KBM-7 (cell line): ENCODE results near the gene FOXD4.
A peak's percentile ranks its signal among the peaks of the same experiment; 100 is the strongest.
"Not testable (repeated sequence)": the region's sequence is repeated elsewhere in the genome, so short reads cannot be mapped to it uniquely, and the experiment has no call there.

Experiments used
- DNase-seq: peaks from one replicate; pipeline ENCODE4 v3.0.0-alpha.2; 2015
- in situ Hi-C: fragments of 300-500 bp; cut with MboI; formaldehyde crosslinking; loops from 2 replicates; pipeline ENCODE4 v1.14.3; 2020; ENCODE audit warnings: low sequenced_read_pairs, low pct_unique_long_range_greater_than_20kb, mixed read lengths

Gene FOXD4

DNA sequence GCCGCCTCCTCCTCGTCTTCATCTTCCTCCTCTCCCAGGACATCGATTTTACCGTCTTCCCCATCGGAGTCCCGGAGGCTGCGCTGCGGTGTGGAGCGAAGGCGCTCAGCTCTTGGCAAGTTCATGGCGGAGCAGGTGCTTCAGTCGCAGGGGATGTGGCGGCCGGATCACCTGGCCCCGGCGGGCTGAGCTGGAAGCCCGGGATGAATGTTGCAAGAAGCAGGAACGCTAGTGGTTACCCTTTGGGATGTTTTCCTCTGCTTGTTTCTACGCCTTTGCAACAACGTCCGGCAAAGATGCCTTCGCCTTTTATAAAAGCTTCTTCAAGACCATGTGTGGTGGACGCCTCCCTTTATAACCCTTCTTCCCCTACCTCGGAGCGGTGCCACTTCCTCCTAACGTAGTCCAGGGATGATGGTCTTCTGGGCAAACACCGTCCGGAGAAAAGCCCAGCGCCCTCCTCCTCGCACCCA, at the start of gene FOXD4:
Gene FOXD4 (minus strand): TSS at position 423 of the 473 bp plus-strand sequence. CDS start 298 bp downstream, at position 125.
- in situ Hi-C loops, DNase-seq: not testable (repeated sequence)

- in situ Hi-C loops, DNase-seq: not testable (repeated sequence)
Observed at GRCh38 chr9:159871-160270, 41.7 kb upstream of the FOXD4 start.

- in situ Hi-C loops, DNase-seq: not testable (repeated sequence)
Observed at GRCh38 chr9:151173-151572, 33.0 kb upstream of the FOXD4 start.

GRCh38 chr9:139880-140279, 21.7 kb upstream of the FOXD4 start:
- DNase-seq, in situ Hi-C loops: not testable (repeated sequence)

DNA sequence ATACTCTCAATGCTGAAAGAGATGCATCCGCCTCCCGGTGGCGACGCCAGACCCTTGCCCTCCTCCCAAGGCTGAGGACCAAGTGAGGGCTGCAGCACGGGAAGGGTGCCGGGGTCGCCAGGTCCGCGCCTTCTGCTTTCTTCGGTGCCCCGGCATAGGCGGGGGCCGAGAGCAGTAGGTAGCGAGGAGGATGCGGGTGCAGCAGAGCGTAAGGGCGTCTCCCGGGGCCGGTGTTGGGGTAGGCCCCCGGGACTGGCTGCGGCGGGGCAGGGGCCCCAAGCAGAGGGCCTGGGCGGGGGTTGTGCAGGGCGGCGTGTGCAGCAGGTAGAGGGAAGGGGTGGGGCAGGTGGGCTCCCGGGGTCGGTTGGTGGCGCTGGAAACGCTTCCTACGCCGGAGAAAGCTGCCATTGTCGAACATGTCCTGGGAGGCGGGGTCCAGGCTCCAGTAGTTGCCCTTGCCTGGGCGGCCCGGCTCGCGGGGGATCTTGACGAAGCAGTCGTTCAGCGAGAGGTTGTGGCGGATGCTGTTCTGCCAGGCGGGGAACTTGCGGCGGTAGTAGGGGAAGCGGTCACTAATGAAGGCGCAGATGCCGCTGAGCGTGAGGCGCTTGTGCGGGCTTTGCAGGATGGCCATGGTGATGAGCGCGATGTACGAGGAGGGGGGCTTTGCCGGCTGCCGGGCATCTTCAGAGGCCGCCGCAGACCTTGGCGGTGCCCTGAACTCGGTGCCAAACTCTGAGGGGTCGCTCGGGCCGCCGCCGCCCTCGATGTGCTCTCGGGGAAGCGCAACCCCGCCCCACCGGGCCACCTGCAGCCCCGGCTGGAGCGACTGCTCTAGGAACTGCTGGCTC, 848 bp downstream of the FOXD4 start:
- DNase-seq, in situ Hi-C loops: not testable (repeated sequence)

- in situ Hi-C loops, result not testable (repeated sequence)
Observed at GRCh38 chr9:116239-117077, 1.8 kb downstream of the FOXD4 start.

GRCh38 chr9:115118-115451, 3.1 kb downstream of the FOXD4 start:
- DNase-seq, in situ Hi-C loops: not testable (repeated sequence)

More at GRCh38 chr9:116239-117077, 1.8 kb downstream of the FOXD4 start:
- not testable (repeated sequence) for DNase-seq

DNA sequence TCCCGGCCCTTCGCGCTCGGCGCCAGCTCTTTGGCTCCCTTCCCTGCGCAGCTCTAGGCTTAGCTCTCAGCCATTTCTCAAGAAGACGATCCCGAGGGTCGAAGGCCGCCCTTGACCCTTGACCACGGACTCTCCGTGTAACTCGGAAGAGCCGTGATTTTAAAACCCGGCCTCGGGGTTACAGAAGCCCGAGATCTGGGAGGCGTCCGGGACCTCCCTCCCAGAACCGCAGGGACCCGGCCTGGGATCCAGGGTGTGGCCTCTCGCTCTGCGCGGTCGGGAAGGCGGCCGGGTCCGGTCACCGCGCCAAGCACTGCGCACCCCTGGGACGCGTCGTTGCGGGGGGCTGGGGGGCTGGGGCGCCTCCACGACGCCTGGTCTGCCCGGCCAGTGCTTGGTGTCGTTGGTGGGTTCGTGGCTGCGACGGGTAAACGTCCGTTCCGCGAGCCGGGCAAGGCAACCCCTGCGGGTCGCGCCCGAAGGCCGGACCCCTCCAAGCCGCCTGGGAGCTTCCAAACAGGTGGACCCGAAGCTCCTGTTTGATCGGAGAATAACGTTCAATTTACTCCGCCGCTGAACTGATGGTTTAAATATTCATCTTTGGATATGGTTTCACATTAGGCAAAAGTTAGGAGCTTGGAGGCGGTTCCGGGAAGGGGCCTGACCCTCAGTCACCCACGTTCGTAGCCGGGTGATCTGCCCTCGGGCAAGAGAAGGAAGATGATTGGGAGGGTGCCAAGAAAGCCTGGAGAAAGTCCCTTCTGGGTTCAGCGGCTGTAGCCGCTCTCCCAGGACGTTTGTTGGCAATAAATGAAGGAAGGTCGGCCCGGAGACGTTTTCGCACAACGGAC, 3.7 kb downstream of the FOXD4 start:
- in situ Hi-C loops, result not testable (repeated sequence)
- DNase-seq, result peak; percentile 29

- in situ Hi-C loops, result not testable (repeated sequence)
Observed at GRCh38 chr9:113468-114266, 4.5 kb downstream of the FOXD4 start.

GRCh38 chr9:112589-113467, 5.4 kb downstream of the FOXD4 start:
- peak; percentile 51 for DNase-seq
- in situ Hi-C loops, result not testable (repeated sequence)

More at GRCh38 chr9:113468-114266, 4.5 kb downstream of the FOXD4 start:
- DNase-seq, result peak; percentile 84

GRCh38 chr9:110672-111071, 7.5 kb downstream of the FOXD4 start:
- DNase-seq, in situ Hi-C loops: not testable (repeated sequence)

DNA sequence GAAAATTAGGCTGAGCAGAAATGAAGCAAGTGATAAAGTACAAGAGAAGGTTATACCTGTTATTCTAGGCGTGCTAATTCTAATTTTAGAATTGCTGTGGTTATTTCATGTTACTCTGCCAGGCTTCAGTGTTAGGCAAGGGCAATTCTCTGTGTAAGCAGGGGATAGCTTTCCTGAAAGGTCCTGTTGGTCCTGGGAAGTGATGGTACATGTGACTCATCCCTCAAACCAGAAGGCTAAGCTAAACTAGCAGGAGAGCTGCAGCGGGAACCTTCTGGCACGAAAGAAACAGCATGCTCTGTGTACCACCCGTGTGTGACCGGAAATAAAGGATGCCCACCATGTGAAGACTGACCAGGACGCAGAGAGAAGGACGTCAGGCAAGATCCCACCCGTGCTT, 8.7 kb downstream of the FOXD4 start:
- DNase-seq, in situ Hi-C loops: not testable (repeated sequence)

DNA sequence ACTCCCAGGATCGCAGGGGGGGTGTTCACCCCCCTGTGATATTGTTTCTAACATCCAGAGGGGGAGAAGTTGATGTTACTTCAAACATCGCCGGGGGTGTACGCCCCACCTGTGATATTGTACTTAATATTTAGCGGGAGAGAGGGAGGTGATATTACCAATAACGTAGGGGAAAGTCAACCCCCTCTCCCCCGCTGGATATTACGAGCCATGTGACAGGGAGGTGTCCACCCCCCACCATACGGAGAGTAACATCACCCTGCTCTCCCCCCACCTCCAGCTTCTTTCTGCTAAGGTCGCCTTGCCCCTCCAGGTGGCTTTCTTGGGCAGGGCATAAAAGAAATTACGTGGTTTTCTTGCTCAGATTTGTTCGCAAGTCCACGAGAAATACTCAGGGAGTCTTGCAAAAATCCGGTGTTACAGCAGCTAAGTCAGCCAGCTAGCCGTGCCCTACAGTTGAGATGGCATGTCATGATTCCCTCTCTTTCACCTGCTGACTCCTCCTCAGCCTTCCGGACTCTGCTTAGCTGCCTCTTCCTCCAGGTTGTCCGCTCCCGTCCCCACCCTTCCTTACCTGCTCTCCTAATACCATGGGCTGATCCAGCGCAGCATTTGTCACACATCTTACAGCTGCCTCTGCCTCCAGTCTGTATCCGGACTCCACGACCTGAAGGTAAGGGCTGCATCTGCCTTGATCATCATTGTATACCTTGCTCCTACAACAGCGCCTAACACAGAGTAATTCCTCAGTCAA, 9.3 kb downstream of the FOXD4 start:
- in situ Hi-C loops, DNase-seq: not testable (repeated sequence)

DNA sequence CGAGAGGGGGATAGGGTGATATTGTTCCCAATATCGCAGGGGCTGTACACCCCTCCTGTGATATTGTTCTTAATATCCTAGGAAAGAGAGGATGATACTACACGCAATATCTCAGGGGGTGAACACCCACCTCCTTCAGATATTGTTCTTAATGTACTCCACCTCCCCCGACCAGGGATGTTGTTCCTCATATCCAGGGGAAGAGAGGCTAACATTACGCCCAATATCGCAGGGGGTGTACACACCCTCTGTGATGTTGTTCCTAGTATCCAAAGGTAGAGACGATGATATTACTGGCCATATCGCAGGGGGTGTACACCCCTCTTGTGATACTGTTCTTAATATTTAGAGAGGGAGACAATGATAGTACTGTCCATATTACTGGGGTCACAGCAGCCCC, 12.2 kb downstream of the FOXD4 start:
- in situ Hi-C loops, DNase-seq: not testable (repeated sequence)

DNA sequence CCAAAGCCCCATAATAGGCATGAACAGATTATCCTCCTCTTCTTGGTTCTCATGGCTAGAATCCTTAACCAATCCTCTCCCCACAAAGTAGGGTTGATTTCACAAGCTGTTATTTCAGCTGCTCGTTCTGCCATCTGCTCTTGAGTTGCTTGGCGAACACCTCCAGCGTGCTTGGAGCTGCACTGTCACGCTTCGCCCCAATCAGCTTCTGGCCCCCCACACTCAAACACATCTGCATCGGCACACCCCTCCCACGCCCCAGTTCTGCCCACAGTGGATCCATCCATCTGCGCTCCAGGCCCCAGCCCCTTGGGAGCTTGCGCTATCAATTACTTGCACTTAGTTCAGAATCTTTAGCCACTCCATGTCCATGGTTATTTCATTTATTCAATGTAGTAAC, 17.8 kb downstream of the FOXD4 start:
- DNase-seq, in situ Hi-C loops: not testable (repeated sequence)

GRCh38 chr9:99867-100266, 18.4 kb downstream of the FOXD4 start:
- DNase-seq, in situ Hi-C loops: not testable (repeated sequence)
